Stromal cell of bone marrow (primary cell): ENCODE measurements around the gene GCH1.
"Not testable (repeated sequence)": the region's sequence is repeated elsewhere in the genome, so short reads cannot be mapped to it uniquely, and the experiment has no call there.

Experiments
- DNase-seq: peaks from one replicate; pipeline ENCODE4 v3.0.0-alpha.2; 2012; ENCODE audit warnings: low read depth

Gene GCH1

DNA sequence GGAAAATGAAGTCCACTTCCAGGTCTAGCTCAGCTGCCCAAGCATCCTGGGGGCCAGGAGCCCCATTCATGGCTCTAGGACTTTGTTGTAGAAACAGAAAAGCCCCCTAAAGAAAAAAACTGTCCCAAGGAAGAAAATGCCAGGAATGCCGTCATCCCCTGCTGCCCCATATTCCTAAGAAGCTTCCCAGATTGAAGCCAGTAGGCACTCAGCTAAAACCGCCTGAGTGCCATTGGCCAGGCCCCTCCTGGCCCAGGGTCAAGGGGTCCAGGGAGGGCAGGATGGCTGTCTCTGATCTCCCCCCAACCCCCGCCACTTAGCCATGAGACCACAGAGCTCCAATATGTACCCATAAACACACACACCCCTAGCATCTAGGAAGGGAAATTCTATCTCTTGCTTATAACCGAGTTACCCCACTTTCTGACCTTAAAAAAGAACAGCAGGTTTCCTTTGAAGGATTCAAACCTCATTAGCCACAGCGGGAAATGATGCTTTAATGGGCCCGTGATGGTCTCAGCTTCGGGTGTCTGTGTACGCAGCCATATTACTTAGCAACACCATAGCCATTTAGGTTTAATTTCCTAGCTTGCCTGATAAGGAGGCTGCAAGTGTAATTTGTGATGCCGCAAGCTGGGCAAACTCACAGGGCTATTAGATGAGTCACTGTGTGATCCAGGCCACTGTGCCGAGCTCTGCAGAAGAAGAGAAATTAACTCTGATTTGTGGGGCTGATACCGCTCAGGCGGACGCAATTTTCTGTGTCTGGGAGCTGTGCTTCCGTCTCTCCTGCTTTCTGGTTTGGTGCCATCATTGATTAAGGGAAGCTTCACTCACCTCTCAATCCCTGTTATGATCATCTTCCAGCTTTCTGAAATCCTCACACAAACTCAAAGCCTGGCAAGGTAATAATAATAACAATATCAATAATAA is 84.2 kb downstream of the GCH1 start:
- DNase-seq = peak; percentile 71

- no peak for DNase-seq
Observed at GRCh38 chr14:54817506-54817905, 85.1 kb downstream of the GCH1 start.

GRCh38 chr14:54816450-54816849 is 86.2 kb downstream of the GCH1 start:
- no peak for DNase-seq

DNA sequence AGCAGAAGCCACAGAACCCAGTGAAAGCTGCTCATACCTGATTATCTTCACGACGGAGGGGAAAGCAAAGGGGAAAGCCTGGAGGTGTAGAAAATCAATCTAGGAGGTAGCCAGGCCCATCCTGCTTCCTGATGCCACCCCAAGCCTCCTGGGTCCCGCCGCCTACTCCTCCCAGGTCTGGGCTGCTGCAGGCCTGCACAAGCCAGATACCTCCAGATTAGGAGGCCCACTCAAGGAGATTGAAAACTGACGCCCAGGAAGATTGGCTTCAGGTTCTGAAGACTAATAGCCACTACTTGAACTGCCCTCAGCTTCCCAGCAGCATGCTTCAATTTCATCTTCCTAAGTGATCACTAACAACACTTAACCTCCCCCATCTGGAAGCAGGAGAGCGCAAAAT is 87.1 kb downstream of the GCH1 start:
- DNase-seq = no peak

DNA sequence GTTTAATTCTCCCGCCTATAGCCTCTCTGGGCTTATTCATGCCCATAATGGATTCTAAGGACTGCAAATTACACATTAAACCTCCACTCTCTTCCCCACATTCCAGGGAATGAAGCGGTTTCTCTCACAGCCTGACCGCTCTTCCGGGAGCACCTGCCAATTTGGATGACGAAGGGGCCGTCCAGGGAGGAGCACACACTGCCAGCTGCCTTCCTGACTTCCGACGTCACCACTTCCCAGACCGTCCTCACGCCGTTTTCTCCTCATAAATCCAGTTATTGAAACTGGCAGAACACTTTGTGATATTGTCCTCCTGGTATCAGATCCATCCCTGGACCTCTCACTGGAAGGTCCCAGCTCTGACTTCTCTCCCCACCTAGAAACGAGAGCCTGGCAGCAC is 87.6 kb downstream of the GCH1 start:
- peak; percentile 78 for DNase-seq

DNA sequence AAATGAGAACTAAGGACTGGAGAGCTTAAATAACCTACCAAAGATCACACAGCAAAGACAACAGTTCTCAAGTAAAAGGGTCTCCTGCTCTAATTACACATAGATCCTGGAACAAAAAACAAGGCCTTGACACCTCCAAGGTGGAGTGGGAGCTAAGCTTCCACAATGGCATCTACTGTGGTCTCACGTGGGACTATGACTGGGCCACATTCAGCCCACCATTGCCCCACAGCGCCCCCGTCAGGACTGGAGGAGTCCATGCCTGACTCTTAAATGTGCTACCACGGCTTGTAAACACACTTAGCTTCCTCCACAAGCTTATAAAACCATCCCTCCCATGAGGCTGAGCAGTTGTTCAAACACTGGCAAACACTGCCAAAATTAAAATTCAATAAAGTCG is 88.5 kb downstream of the GCH1 start:
- DNase-seq = no peak

- no peak for DNase-seq
Observed at GRCh38 chr14:54813081-54813480, 89.5 kb downstream of the GCH1 start.

DNA sequence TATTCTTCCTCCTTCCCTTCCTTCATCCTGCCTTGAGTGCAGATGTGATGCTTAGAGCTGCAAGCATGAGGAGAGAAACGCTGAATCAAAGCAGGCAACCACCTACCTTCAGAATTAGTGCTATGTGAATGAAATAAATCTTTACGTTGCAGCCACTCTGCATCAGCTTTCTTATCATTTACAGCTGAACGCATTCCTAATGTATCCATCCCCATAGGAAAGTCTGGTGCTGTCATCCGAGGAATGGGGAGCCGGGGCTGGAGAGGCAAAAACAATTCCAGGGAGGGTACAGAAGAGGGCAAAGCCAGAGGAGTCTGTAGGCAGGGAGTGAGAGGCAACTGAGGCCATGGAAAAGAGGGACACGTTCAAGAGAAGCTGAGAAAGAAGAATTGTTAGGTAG is 90.0 kb downstream of the GCH1 start:
- no peak for DNase-seq

- DNase-seq = no peak
Observed at GRCh38 chr14:54809767-54810166, 92.9 kb downstream of the GCH1 start.

DNA sequence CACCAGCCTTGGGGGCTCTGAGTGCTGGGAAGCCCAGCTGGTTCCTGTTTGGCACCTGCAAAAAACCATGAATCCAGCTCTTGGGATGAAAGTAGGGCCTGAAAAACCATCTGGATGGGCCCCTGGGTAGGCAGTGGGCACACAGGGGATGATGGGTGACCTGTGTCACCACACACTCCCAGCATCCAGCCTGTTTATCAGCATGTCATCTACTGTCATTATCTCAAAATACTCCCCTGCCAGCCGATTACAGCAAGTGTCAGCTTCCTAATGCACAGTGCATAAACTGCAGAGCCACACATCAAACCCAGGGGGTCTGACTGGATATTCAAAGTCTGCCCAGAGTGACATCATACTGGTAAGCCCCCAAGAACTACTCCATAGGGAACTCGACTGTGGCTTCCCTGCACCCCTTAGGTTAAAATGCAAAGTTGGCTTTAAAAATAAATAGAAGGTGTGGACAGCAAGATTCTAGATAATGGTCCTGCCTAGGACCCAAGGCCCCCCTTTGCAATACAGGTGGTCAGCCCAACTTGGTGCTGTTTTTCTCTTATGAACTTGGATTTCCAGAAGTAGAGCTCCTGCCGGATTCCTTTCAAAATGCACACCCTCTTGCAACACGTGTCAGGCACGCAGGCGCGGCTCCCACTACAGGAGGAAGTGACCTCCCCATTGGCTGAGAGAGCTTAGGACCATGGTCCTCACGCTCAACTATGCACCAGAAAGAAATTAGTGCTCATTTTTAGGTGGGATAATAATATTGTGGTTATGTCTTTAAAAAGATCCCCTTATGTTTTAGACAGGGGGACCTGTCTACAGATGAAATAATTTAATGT is 94.1 kb downstream of the GCH1 start:
- no peak for DNase-seq

- no peak for DNase-seq
Observed at GRCh38 chr14:54807881-54808280, 94.7 kb downstream of the GCH1 start.

DNA sequence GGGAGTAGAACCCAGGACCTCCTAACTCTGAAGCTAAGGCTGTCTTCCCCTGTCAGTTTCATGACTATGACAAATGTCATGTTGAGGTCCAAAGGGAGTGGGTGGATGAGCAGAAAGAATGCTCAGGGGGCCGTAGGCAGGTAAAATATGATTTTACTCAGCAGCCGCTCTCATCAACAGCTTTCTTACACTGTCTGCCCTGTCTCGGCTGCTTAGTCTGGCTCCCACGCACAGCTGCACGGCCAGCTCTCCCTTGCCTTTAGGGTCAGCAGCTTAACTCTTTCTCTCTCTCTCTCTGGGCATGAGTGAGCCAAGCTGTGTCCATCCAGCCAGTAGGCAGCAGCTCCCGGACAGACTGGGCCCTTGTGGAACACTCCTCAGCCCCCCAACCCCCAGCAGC is 95.2 kb downstream of the GCH1 start:
- DNase-seq = no peak

- no peak for DNase-seq
Observed at GRCh38 chr14:54806616-54807015, 96.0 kb downstream of the GCH1 start.

- DNase-seq = peak; percentile 67
Observed at GRCh38 chr14:54805445-54806322, 96.9 kb downstream of the GCH1 start.

DNA sequence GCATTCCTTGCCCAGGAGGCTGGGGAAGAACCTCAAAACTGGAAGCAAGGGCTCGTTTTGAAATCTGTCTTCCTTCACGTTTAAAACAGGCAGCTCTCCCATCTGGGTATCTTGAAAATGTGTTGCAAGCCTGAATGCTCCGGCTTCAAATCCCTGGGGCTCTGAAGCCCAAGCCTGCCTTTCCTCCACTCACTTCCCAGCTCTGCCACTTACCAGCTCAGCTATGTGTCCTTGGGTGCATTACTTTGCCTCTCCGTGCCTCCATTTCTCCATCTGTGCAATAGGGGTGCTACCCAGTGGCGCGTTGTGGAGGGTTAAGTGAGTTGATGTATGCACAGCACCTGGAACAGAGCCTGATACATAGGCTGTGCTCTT is 97.6 kb downstream of the GCH1 start:
- DNase-seq = no peak

DNA sequence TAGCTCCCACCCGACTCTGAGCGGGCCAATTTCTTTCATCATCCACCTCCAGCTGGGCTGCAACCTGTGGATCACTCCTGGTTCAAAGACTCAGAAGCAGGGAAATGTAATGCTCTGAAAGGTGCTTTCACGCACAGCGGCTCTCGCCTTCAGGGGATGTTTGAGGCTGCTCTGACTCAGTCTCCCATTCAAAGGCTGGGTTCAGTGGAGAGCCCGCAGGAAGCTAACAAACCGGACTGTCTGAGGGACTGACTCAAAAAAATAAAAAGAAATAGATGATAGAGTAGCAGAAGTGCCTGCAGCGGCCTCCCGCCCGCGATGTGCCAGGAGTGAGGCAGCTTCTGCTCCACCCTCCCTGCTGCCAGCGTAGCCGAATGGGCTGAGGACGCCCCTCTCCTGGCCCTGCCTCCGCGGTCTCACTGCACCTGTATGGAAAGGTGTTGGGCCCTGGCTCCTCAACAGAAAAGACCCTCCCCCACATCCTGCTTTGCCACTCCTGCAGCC is 98.0 kb downstream of the GCH1 start:
- no peak for DNase-seq

DNA sequence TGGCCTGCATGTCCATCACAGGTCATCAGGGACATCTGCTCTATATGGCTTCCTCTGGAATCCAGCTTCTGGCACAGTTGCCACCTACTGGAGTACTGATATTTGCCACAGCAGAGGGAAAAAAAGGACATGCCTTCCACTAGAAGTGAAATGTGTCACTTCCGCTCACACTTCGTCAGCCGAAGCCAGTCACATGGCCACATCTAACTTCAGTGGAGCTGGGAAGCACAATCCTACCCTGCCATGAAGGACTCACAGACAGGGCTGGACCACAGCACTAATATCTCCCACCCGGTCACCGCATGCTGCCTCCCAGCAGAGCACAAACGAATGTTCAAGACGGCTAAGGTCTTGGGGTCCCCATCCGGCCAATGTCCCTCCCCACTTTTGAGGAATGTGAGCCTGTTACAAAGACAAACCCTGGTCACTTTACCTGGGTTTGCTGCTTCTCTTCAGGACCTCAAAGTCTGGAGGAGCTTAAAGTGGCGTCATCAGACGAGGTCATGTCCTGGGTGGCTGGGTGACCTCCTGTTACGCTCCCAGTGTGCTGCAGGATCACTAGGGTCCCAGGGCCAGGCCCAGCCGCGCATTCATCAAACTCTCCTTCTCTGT is 98.6 kb downstream of the GCH1 start:
- DNase-seq = no peak

GRCh38 chr14:54803396-54803795 is 99.2 kb downstream of the GCH1 start:
- DNase-seq = no peak

GRCh38 chr14:54801482-54801881 is 101.1 kb downstream of the GCH1 start:
- not testable (repeated sequence) for DNase-seq

DNA sequence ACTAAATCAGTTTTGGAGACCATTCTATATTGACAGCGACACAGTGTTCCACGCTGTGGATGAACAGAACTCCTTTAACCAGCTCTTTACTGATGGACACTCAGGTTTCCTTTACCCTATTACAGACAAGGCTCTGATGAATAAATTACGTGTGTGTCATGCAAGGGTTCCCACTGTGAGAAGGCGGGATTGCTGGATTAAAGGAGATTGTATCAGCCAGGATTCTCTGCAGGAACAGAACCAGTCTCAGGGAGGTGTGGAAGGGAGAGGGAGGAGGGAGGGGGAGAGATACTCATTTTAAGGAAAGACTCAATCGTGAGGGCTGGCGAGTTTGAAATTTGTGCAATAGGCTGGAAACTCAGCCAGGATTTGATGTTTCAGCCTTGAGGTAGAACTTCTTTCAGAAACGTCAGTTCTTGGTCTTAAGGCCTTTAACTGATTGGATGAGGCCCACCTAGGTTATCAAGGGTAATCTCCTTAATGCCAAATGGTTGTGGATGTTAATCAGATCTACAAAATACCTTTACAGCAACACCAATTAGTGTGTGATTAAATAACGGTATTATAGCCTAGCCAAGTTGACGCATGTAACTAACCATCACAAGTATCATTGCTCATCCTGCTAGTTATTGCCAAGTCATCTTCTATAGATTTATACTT is 104.0 kb downstream of the GCH1 start:
- DNase-seq = no peak

- no peak for DNase-seq
Observed at GRCh38 chr14:54797986-54798385, 104.6 kb downstream of the GCH1 start.
